Adipocyte (in vitro differentiated cells): ENCODE results near the gene RARB.

Experiments
- DNase-seq: peaks from one replicate; pipeline ENCODE4 v3.0.0-alpha.2; 2015; ENCODE audit warnings: low read depth
- H3K27me3 ChIP-seq: replicated peaks from 2 replicates; pipeline ENCODE4 v1.7.0; 2013; ENCODE audit warnings: mild to moderate bottlenecking, low read length, moderate library complexity; ENCODE audit not compliant: control insufficient read depth, insufficient read depth
- H3K36me3 ChIP-seq: 2 replicates; pipeline ENCODE4 v1.7.0; 2013; ENCODE audit warnings: low read length, mild to moderate bottlenecking, moderate library complexity; ENCODE audit not compliant: control insufficient read depth, insufficient read depth, severe bottlenecking
- H3K4me1 ChIP-seq: 2 replicates; pipeline ENCODE4 v1.7.0; 2013; ENCODE audit warnings: mild to moderate bottlenecking, low read length, moderate library complexity; ENCODE audit not compliant: control insufficient read depth, insufficient read depth
- H3K4me3 ChIP-seq: 2 replicates; pipeline ENCODE4 v1.7.0; 2013; ENCODE audit warnings: mild to moderate bottlenecking, low read length, moderate library complexity
- H3K9ac ChIP-seq: 2 replicates; pipeline ENCODE4 v1.7.0; 2013; ENCODE audit warnings: mild to moderate bottlenecking, low read length, moderate library complexity
- H3K9me3 ChIP-seq: 2 replicates; pipeline ENCODE4 v1.7.0; 2013; ENCODE audit warnings: mild to moderate bottlenecking, low read length, moderate library complexity; ENCODE audit not compliant: control insufficient read depth

RARB gene

GRCh38 chr3:25433106-25433505 is 5.0 kb downstream of the RARB start:
- peak; percentile 52 for DNase-seq
- Histone ChIP-seq H3K4me1 (peaks cover 7% of the 10 kb centered on the region), H3K4me3 (no peak overlapping the region), H3K9ac (no peak overlapping the region), H3K36me3 (no peaks in the 10 kb centered on the region), H3K9me3 (no peaks in the 10 kb centered on the region), H3K27me3 (no peaks in the 10 kb centered on the region)

- no peaks in the 10 kb centered on the region for H3K27me3 ChIP-seq
- no peak overlapping the region for H3K4me3 ChIP-seq
- H3K36me3 ChIP-seq, result no peaks in the 10 kb centered on the region
- no peak overlapping the region for H3K9ac ChIP-seq
- no peaks in the 10 kb centered on the region for H3K4me1 ChIP-seq
- H3K9me3 ChIP-seq, result no peaks in the 10 kb centered on the region
- DNase-seq, result peak; percentile 53
Measured at GRCh38 chr3:25433868-25434267, 5.8 kb downstream of the RARB start.

- no peaks in the 10 kb centered on the region for H3K9me3 ChIP-seq
- H3K27me3 ChIP-seq, result no peaks in the 10 kb centered on the region
- no peak overlapping the region for H3K4me3 ChIP-seq
- H3K9ac ChIP-seq, result no peak overlapping the region
- no peaks in the 10 kb centered on the region for H3K4me1 ChIP-seq
- H3K36me3 ChIP-seq, result no peaks in the 10 kb centered on the region
- no peak for DNase-seq
Measured at GRCh38 chr3:25437953-25438352, 9.9 kb downstream of the RARB start.

DNA sequence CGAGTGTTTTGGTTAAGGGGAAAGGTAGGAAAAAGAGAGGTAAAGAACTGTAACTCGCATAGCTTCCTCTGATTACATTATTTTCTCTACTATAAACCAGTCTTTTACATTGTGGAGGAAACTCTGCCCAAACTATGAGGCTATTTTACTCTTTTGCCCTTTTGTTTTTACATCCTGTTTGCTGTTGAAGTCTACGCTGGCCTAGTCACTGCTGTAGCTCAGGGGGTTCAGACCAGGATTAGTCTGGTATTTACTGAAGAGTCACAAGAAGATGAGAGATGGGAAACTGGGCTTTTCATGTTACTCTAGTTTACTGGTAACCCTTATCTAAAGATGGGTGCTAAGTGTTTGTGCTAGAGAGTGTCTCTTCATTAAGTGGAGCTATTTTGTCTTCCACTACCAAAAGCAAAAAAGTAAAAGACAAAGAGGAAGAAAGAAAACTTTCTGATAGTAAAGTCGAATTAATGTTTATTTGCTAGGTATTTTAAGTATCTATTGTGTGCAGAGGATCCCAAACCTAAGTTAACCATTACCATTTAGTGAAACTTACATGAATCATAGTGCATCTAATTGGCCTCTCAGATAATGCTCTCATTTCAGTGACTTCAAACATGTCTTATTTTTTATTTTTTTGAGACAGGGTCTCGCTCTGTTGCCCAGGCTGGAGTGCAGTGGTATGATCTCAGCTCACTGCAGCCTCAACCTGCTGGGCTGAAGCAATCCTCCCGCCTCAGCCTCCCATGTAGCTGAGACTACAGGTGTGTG is 10.9 kb downstream of the RARB start:
- H3K4me3 ChIP-seq, result no peak overlapping the region
- DNase-seq, result no peak
- H3K36me3 ChIP-seq, result no peaks in the 10 kb centered on the region
- H3K9ac ChIP-seq, result no peak overlapping the region
- no peaks in the 10 kb centered on the region for H3K27me3 ChIP-seq
- H3K9me3 ChIP-seq, result no peaks in the 10 kb centered on the region
- H3K4me1 ChIP-seq, result no peaks in the 10 kb centered on the region

GRCh38 chr3:25441234-25441856 is 13.3 kb downstream of the RARB start:
- no peak for DNase-seq
- Histone ChIP-seq H3K36me3 (no peaks in the 10 kb centered on the region), H3K4me1 (no peaks in the 10 kb centered on the region), H3K9ac (no peak overlapping the region), H3K9me3 (no peaks in the 10 kb centered on the region), H3K27me3 (no peaks in the 10 kb centered on the region), H3K4me3 (no peak overlapping the region)

DNA sequence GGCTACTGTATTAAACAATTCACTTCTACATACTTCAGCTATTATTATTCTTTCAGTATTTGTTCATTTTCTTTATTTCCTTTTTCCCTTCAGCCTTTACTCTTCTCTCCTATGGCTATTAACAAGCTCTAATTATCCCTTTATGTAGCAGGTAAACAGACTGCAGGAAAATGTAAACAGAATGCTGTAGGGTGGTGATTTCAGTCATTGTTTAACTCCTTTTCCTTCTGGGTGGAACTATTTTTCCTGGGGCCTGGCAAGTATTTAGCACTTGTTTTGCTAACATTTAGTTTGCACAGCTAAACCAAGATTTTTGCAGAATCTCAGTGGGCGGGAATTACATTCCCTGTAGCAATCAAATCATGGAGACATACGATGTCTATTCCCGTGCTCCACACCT is 14.4 kb downstream of the RARB start:
- Histone ChIP-seq H3K36me3 (no peaks in the 10 kb centered on the region), H3K9me3 (no peaks in the 10 kb centered on the region), H3K9ac (no peak overlapping the region), H3K27me3 (no peaks in the 10 kb centered on the region), H3K4me1 (no peaks in the 10 kb centered on the region), H3K4me3 (no peak overlapping the region)
- no peak for DNase-seq

DNA sequence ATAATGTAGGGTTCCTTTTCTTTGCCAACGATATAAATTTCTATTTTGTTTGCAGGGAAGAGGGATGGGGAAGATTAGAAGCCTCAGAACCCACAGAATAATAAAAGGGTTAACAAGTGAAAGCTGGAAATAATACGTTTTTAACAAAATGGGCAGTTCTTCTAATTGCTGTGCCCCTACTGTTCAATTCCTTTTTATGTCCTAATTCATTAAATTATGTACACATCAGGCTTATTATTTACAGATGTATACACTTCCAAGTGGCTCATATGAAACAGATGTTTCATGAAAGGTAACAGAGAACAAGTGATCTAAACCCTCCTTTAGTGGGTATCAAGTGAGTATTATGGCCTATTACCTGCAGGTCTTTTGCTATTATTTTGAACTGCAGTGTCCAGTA is 16.2 kb downstream of the RARB start:
- Histone ChIP-seq H3K36me3 (no peaks in the 10 kb centered on the region), H3K27me3 (no peaks in the 10 kb centered on the region), H3K9me3 (no peaks in the 10 kb centered on the region), H3K9ac (no peak overlapping the region), H3K4me1 (peaks cover 6% of the 10 kb centered on the region), H3K4me3 (no peak overlapping the region)
- no peak for DNase-seq

- DNase-seq, result no peak
- Histone ChIP-seq H3K4me3 (no peak overlapping the region), H3K36me3 (no peaks in the 10 kb centered on the region), H3K9ac (no peak overlapping the region), H3K4me1 (peaks cover 8% of the 10 kb centered on the region), H3K27me3 (no peaks in the 10 kb centered on the region), H3K9me3 (no peaks in the 10 kb centered on the region)
Measured at GRCh38 chr3:25445731-25446130, 17.7 kb downstream of the RARB start.

GRCh38 chr3:25447285-25447684 is 19.2 kb downstream of the RARB start:
- no peaks in the 10 kb centered on the region for H3K27me3 ChIP-seq
- H3K4me1 ChIP-seq, result peaks cover 8% of the 10 kb centered on the region
- H3K9me3 ChIP-seq, result no peaks in the 10 kb centered on the region
- H3K4me3 ChIP-seq, result no peak overlapping the region
- H3K36me3 ChIP-seq, result no peaks in the 10 kb centered on the region
- no peak overlapping the region for H3K9ac ChIP-seq
- DNase-seq, result no peak

GRCh38 chr3:25447925-25448324 is 19.9 kb downstream of the RARB start:
- DNase-seq, result no peak
- no peaks in the 10 kb centered on the region for H3K36me3 ChIP-seq
- no peak overlapping the region for H3K9ac ChIP-seq
- peaks cover 8% of the 10 kb centered on the region for H3K4me1 ChIP-seq
- no peaks in the 10 kb centered on the region for H3K9me3 ChIP-seq
- no peaks in the 10 kb centered on the region for H3K27me3 ChIP-seq
- no peak overlapping the region for H3K4me3 ChIP-seq

- H3K36me3 ChIP-seq, result no peaks in the 10 kb centered on the region
- no peaks in the 10 kb centered on the region for H3K27me3 ChIP-seq
- H3K9ac ChIP-seq, result no peak overlapping the region
- peaks cover 13% of the 10 kb centered on the region for H3K4me1 ChIP-seq
- no peak overlapping the region for H3K4me3 ChIP-seq
- DNase-seq, result peak; percentile 89
- H3K9me3 ChIP-seq, result no peaks in the 10 kb centered on the region
Measured at GRCh38 chr3:25448750-25449692, 21.0 kb downstream of the RARB start.
